Jurkat, Clone E6-1 (cell line): ENCODE measurements around the gene EXPH5. TPM values are rescaled to one million over a fixed set of nuclear protein-coding genes. Genes with fewer than 3 reads are reported as not detected.
"Not testable (repeated sequence)": the region's sequence is repeated elsewhere in the genome, so short reads cannot be mapped to it uniquely, and the experiment has no call there.

Source experiments
- DNase-seq: peaks from one replicate; pipeline ENCODE4 v3.0.0-alpha.2; 2011; ENCODE audit warnings: low read depth, low spot score
- H3K4me3 ChIP-seq: 2 replicates; pipeline ENCODE4 v1.5.1; 2011; ENCODE audit warnings: mild to moderate bottlenecking, low read length, control low read depth, moderate library complexity
- polyA plus RNA-seq: library from polyadenylated mRNA; unstranded; fragments of >200 nt; gene quantifications from one replicate; pipeline ENCODE4 v1.2.1, GENCODE V29; 2012; ENCODE audit warnings: missing spikeins; ENCODE audit not compliant: insufficient read length, insufficient read depth

The EXPH5 gene
- polyA plus RNA-seq = 0.27 TPM

GRCh38 chr11:108593214-108593922 lies at the start of gene EXPH5:
Gene EXPH5 (minus strand): TSS chr11:108593768. CDS start chr11:108593536, 232 bp downstream.
- peak; percentile 77 for DNase-seq
- H3K4me3 ChIP-seq = peak within 1 kb of the TSS; percentile 64

- DNase-seq, H3K4me3 ChIP-seq: not testable (repeated sequence)
These were observed 48.2 kb upstream of the EXPH5 start for GRCh38 chr11:108641752-108642151.

- no peak overlapping the region for H3K4me3 ChIP-seq
- DNase-seq = no peak
These were observed 45.6 kb upstream of the EXPH5 start for GRCh38 chr11:108639146-108639545.

GRCh38 chr11:108636222-108636621 lies 42.7 kb upstream of the EXPH5 start:
- DNase-seq = no peak
- no peak overlapping the region for H3K4me3 ChIP-seq

GRCh38 chr11:108635106-108635505 lies 41.5 kb upstream of the EXPH5 start:
- no peak overlapping the region for H3K4me3 ChIP-seq
- no peak for DNase-seq

- no peak overlapping the region for H3K4me3 ChIP-seq
- DNase-seq = no peak
These were observed 38.6 kb upstream of the EXPH5 start for GRCh38 chr11:108632041-108632704.

- no peak overlapping the region for H3K4me3 ChIP-seq
These were observed 35.7 kb upstream of the EXPH5 start for GRCh38 chr11:108629274-108629673.

GRCh38 chr11:108628812-108629211 lies 35.2 kb upstream of the EXPH5 start:
- H3K4me3 ChIP-seq = no peak overlapping the region
- DNase-seq = no peak

More at GRCh38 chr11:108629274-108629673, 35.7 kb upstream of the EXPH5 start:
- DNase-seq = no peak

- no peak for DNase-seq
- H3K4me3 ChIP-seq = no peak overlapping the region
These were observed 34.8 kb upstream of the EXPH5 start for GRCh38 chr11:108628326-108628725.

GRCh38 chr11:108624196-108624925 lies 30.8 kb upstream of the EXPH5 start:
- no peak overlapping the region for H3K4me3 ChIP-seq
- DNase-seq = peak; percentile 10

- H3K4me3 ChIP-seq = no peak overlapping the region
- DNase-seq = no peak
These were observed 28.8 kb upstream of the EXPH5 start for GRCh38 chr11:108622341-108622740.

GRCh38 chr11:108620958-108621772 lies 27.6 kb upstream of the EXPH5 start:
- no peak overlapping the region for H3K4me3 ChIP-seq
- peak; percentile 45 for DNase-seq

GRCh38 chr11:108618529-108618928 lies 25.0 kb upstream of the EXPH5 start:
- no peak for DNase-seq
- H3K4me3 ChIP-seq = no peak overlapping the region

- no peak overlapping the region for H3K4me3 ChIP-seq
- no peak for DNase-seq
These were observed 23.5 kb upstream of the EXPH5 start for GRCh38 chr11:108617055-108617454.

- no peak overlapping the region for H3K4me3 ChIP-seq
- no peak for DNase-seq
These were observed 23.0 kb upstream of the EXPH5 start for GRCh38 chr11:108616549-108616948.

- H3K4me3 ChIP-seq = no peak overlapping the region
- DNase-seq = no peak
These were observed 20.5 kb upstream of the EXPH5 start for GRCh38 chr11:108614086-108614485.

GRCh38 chr11:108609682-108610081 lies 16.1 kb upstream of the EXPH5 start:
- DNase-seq = no peak
- H3K4me3 ChIP-seq = no peak overlapping the region

GRCh38 chr11:108608548-108608947 lies 15.0 kb upstream of the EXPH5 start:
- DNase-seq = no peak
- H3K4me3 ChIP-seq = no peak overlapping the region

- no peak overlapping the region for H3K4me3 ChIP-seq
- no peak for DNase-seq
These were observed 13.1 kb upstream of the EXPH5 start for GRCh38 chr11:108606495-108607160.
